Astrocyte (in vitro differentiated cells and primary cell): Measurements from ENCODE around the gene CSRNP3.

Experiments
- EZH2 ChIP-seq: IDR thresholded peaks from 2 replicates; pipeline ENCODE4 v1.6.1; 2012; ENCODE audit warnings: mild to moderate bottlenecking, low read length, inconsistent platforms; ENCODE audit not compliant: insufficient read depth
- TF ChIP-seq, protein P1 (sequence below): IDR thresholded peaks from 2 replicates; pipeline ENCODE4 v1.5.1; 2011; ENCODE audit warnings: low read depth, mild to moderate bottlenecking, inconsistent platforms, low read length, moderate library complexity; ENCODE audit not compliant: insufficient read depth

DNA sequence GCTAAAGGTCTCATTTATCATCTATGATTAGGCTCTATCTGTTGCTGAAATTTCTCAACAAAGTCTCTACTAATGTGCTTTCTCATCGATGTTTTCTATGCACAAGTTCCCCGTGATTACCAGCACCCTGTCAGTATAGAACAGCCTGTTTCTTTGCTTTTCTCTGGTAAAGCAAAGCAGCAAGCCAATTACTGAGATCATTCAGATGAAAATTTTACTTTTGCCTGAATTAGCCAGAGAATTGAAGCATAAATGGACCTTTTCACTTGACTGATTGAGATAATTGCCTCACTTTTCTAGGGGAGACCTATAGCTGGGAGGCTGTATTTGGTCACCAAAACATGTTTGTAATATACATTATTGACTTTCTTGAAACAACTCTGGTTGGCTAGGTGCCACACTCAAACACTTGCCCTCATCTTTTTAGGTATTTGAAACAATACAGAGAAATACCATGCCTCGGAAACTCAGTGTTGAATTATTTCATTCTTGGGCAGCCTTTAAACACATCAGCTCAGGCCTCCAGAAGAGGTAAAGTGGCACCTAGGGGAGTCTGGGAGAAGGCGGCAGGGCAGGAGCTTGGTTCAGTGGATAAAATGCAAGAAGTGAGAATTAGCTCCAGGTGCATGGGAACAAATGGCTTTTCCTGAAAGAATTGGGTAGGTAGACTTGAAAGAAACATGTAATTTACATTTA lies 228.4 kb downstream of the CSRNP3 start:
- TF ChIP-seq, protein P1, sequence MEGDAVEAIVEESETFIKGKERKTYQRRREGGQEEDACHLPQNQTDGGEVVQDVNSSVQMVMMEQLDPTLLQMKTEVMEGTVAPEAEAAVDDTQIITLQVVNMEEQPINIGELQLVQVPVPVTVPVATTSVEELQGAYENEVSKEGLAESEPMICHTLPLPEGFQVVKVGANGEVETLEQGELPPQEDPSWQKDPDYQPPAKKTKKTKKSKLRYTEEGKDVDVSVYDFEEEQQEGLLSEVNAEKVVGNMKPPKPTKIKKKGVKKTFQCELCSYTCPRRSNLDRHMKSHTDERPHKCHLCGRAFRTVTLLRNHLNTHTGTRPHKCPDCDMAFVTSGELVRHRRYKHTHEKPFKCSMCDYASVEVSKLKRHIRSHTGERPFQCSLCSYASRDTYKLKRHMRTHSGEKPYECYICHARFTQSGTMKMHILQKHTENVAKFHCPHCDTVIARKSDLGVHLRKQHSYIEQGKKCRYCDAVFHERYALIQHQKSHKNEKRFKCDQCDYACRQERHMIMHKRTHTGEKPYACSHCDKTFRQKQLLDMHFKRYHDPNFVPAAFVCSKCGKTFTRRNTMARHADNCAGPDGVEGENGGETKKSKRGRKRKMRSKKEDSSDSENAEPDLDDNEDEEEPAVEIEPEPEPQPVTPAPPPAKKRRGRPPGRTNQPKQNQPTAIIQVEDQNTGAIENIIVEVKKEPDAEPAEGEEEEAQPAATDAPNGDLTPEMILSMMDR: no peak
- TF ChIP-seq EZH2: no peak
